HepG2 (cell line): ENCODE measurements around the gene ETHE1. TPM values are rescaled to one million over a fixed set of nuclear protein-coding genes. Genes with fewer than 3 reads are reported as not detected.

Experiments used
- ARID3A ChIP-seq: IDR thresholded peaks from 2 replicates; pipeline ENCODE4 v1.6.1; 2012; ENCODE audit warnings: low read depth, low read length, improper control_type of control experiment
- BRD4 ChIP-seq: sonication (generic); formaldehyde crosslinking; IDR thresholded peaks from 2 replicates; pipeline ENCODE4 v1.4.0; 2020; ENCODE audit warnings: missing genetic modification reagents
- HCFC1 ChIP-seq: fragments of 150-350 bp; IDR thresholded peaks from 2 replicates; pipeline ENCODE4 v1.6.1; 2014; ENCODE audit warnings: low read depth, low read length
- HNRNPLL ChIP-seq: fragments of 200-400 bp; formaldehyde crosslinking; IDR thresholded peaks from 2 replicates; pipeline ENCODE4 v1.6.1; 2017; ENCODE audit warnings: mild to moderate bottlenecking, low read depth, low read length; ENCODE audit not compliant: poor library complexity, severe bottlenecking
- MAZ ChIP-seq, 2 experiments: sonication (generic) in 1 of 2; formaldehyde crosslinking in 1 of 2; IDR thresholded peaks; 2 replicates each; pipeline versions ENCODE4 v1.5.0 to v1.6.1; 2012 to 2020; ENCODE audit warnings: low read depth in 2 of 2, mild to moderate bottlenecking in 2 of 2, borderline replicate concordance in 1 of 2, improper control_type of control experiment in 1 of 2, low read length in 1 of 2, missing genetic modification reagents in 1 of 2, moderate library complexity in 1 of 2
- MED1 ChIP-seq: sonication (generic); formaldehyde crosslinking; IDR thresholded peaks from 2 replicates; pipeline ENCODE4 v1.4.0; 2020; ENCODE audit warnings: missing genetic modification reagents
- MTA3 ChIP-seq: sonication (generic); formaldehyde crosslinking; IDR thresholded peaks from 2 replicates; pipeline ENCODE4 v1.4.0; 2020; ENCODE audit warnings: missing genetic modification reagents
- NONO ChIP-seq, 2 experiments: fragments of 450-650 bp in 1 of 2; sonication (generic) in 1 of 2; formaldehyde crosslinking in 1 of 2; IDR thresholded peaks in 1 of 2; conservative IDR thresholded peaks in 1 of 2; 2 replicates each; pipeline versions ENCODE4 v1.6.1 to v1.8.0; 2017 to 2022; ENCODE audit warnings: mild to moderate bottlenecking in 1 of 2, missing genetic modification reagents in 1 of 2, moderate library complexity in 1 of 2
- NRL ChIP-seq: sonication (generic); formaldehyde crosslinking; IDR thresholded peaks from 2 replicates; pipeline ENCODE4 v1.5.0; 2020; ENCODE audit warnings: missing genetic modification reagents, mild to moderate bottlenecking, moderate library complexity, borderline replicate concordance
- PHB2 ChIP-seq: fragments of 450-650 bp; IDR thresholded peaks from 2 replicates; pipeline ENCODE4 v1.6.1; 2018; ENCODE audit not compliant: partially characterized antibody
- PRDM15 ChIP-seq: sonication (generic); formaldehyde crosslinking; IDR thresholded peaks from 2 replicates; pipeline ENCODE4 v1.4.0; 2020; ENCODE audit warnings: missing genetic modification reagents
- SMAD1 ChIP-seq: sonication (generic); formaldehyde crosslinking; IDR thresholded peaks from 2 replicates; pipeline ENCODE4 v1.4.0; 2020; ENCODE audit warnings: missing genetic modification reagents, low read depth, mild to moderate bottlenecking, borderline replicate concordance
- SMAD3 ChIP-seq: sonication (generic); formaldehyde crosslinking; IDR thresholded peaks from 2 replicates; pipeline ENCODE4 v1.4.0; 2020; ENCODE audit warnings: missing genetic modification reagents
- SMARCC2 ChIP-seq: fragments of 450-650 bp; IDR thresholded peaks from 2 replicates; pipeline ENCODE4 v1.6.1; 2017; ENCODE audit warnings: antibody characterized with exemption, mild to moderate bottlenecking
- TCF7L2 ChIP-seq: IDR thresholded peaks from 2 replicates; pipeline ENCODE4 v1.6.1; 2011; ENCODE audit warnings: mild to moderate bottlenecking, low read depth, low read length, moderate library complexity
- ZEB1 ChIP-seq: IDR thresholded peaks from 2 replicates; pipeline ENCODE4 v1.6.1; 2012; ENCODE audit warnings: mild to moderate bottlenecking, low read depth, inconsistent platforms; ENCODE audit not compliant: insufficient replicate concordance
- ZMAT3 ChIP-seq: sonication (generic); formaldehyde crosslinking; conservative IDR thresholded peaks from 2 replicates; pipeline ENCODE4 v1.7.0; 2021; ENCODE audit warnings: missing genetic modification reagents
- ZMYM2 ChIP-seq: sonication (generic); formaldehyde crosslinking; IDR thresholded peaks from 2 replicates; pipeline ENCODE4 v1.8.0; 2022; ENCODE audit warnings: mild to moderate bottlenecking, missing genetic modification reagents
- ZNF138 ChIP-seq: sonication (generic); formaldehyde crosslinking; IDR thresholded peaks from 2 replicates; pipeline ENCODE4 v1.5.0; 2020; ENCODE audit warnings: mild to moderate bottlenecking, low read depth, missing genetic modification reagents
- ZNF225 ChIP-seq: sonication (generic); formaldehyde crosslinking; IDR thresholded peaks from 2 replicates; pipeline ENCODE4 v1.4.0; 2020; ENCODE audit warnings: mild to moderate bottlenecking, missing genetic modification reagents
- ZNF24 ChIP-seq: fragments of 450-650 bp; IDR thresholded peaks from 2 replicates; pipeline ENCODE4 v1.6.1; 2017; ENCODE audit warnings: antibody characterized with exemption, mild to moderate bottlenecking
- ZNF546 ChIP-seq: sonication (generic); formaldehyde crosslinking; conservative IDR thresholded peaks from 2 replicates; pipeline ENCODE4 v1.8.1; 2023; ENCODE audit warnings: mild to moderate bottlenecking, missing genetic modification reagents
- ZNF576 ChIP-seq: sonication (generic); formaldehyde crosslinking; IDR thresholded peaks from 2 replicates; pipeline ENCODE4 v1.4.0; 2020; ENCODE audit warnings: mild to moderate bottlenecking, missing genetic modification reagents
- ZNF7 ChIP-seq: IDR thresholded peaks from 2 replicates; pipeline ENCODE4 v1.6.1; 2016; ENCODE audit warnings: missing biosample characterization, missing genetic modification reagents
- polyA plus RNA-seq, 8 experiments: library from polyadenylated mRNA; depleted of rRNA in 3 of 8; stranded (reverse) in 7 of 8; unstranded in 1 of 8; fragments of >200 nt; fragmentation: Illumina TruSeq in 4 of 8; extraction: Trizol in 4 of 8; gene quantifications; 2 replicates each; pipeline versions ENCODE4 v1.2.1 to v1.2.3, GENCODE V29; 2011 to 2016; ENCODE audit warnings: low read depth in 4 of 8, missing spikeins in 1 of 8, mixed read lengths in 1 of 8; ENCODE audit not compliant: insufficient read depth in 1 of 8
- total RNA-seq, 5 experiments: library from RNA; depleted of rRNA; stranded (reverse); fragments of >200 nt; fragmentation: Illumina TruSeq; extraction: Trizol; gene quantifications; 2 replicates each; pipeline ENCODE4 v1.2.3, GENCODE V29; 2016; ENCODE audit warnings: low read depth in 1 of 5

ETHE1 gene
- total and polyA plus RNA-seq, 2 of the 13 experiments (the other 11 are each of a cell fraction or from before 2014, with no cell fraction given), result 32.5 to 58.4 TPM

DNA sequence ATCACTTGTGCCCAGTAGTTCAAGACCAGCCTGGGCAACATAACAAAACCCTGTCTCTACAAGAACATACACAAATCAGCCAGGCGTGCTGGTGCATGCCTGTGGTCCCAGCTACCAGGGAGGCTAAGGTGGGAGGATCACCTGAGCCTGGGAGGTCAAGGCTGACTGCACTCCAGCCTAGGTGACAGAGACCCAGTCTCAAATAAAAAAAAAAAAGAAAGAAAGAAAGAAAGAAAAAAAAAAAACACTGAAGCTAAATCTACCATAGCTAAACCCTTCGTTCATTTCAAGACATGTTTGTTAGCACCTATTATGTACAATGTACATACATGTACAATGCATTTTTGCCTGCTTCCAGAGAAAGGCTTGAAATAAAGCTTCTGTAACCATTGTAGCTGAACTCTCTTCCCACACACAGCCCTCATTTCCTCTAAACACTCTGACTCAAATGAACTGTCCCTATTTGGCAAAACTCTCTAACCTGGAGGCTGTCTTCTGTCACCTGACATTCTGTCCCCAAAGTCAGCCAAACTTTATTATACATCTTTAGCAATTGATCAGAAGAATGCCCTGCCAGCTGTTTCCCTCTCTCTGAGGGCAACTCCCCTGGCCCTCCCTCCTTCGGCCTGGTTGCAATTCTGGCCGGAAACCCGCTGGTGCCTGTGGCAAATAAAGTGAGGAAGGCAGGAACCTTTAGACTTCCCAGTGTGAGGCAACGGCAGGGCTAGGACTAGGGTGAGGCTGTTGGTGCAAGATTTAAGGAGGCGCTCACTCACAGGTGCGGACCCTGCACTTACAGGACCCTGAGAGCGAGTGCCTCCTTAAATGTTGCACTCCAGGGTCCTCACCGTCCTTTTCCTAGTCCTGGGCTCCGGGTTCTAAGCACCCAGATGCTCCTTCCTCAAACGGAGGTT is 1.8 kb downstream of the ETHE1 start (continued):
- TF ChIP-seq ARID3A, result no peak
- no peak for TF ChIP-seq ZMAT3 (CRISPR knock-in tag)
- no peak for TF ChIP-seq ZEB1
- no peak for TF ChIP-seq ZNF576 (CRISPR knock-in tag)
- no peak for TF ChIP-seq HCFC1
- TF ChIP-seq ZNF546 (CRISPR knock-in tag), result no peak
- TF ChIP-seq NRL (CRISPR knock-in tag), result no peak
- no peak for TF ChIP-seq NONO (IDR thresholded peaks at IDR 0.05)
- no peak for TF ChIP-seq NONO (CRISPR knock-in tag; conservative IDR thresholded peaks at IDR 0.05)
- no peak for TF ChIP-seq SMARCC2
- peak; percentile 55 for TF ChIP-seq MED1 (CRISPR knock-in tag)
- TF ChIP-seq ZNF24, result no peak
- no peak for TF ChIP-seq SMAD3
- TF ChIP-seq PHB2, result no peak
- TF ChIP-seq BRD4 (CRISPR knock-in tag), result no peak
- TF ChIP-seq ZNF7 (CRISPR knock-in tag), result no peak
- no peak for TF ChIP-seq ZNF138 (CRISPR knock-in tag)
- TF ChIP-seq HNRNPLL, result no peak
- TF ChIP-seq ZNF225 (CRISPR knock-in tag), result no peak
- TF ChIP-seq MAZ (IDR thresholded peaks at IDR 0.05; ENCODE audit: borderline replicate concordance, low read depth, low read length), result no peak
- TF ChIP-seq MAZ (CRISPR knock-in tag; IDR thresholded peaks at IDR 0.05; ENCODE audit: low read depth), result peak; percentile 46; the same call in 1 of the 2 replicates
- no peak for TF ChIP-seq ZMYM2 (CRISPR knock-in tag)
- no peak for TF ChIP-seq TCF7L2
- TF ChIP-seq MTA3 (CRISPR knock-in tag), result no peak
- TF ChIP-seq PRDM15, result peak; percentile 59; the same call in 1 of the 2 replicates
- TF ChIP-seq SMAD1 (CRISPR knock-in tag), result no peak
